ENCODE measurements around the gene MTX1. TPM values are rescaled to one million over a fixed set of nuclear protein-coding genes. Genes with fewer than 3 reads are reported as not detected.

Gene MTX1
- total and polyA plus RNA-seq, 2 of the 4 experiments (the other 2 are of a cell fraction), result 67.2 to 73.7 TPM

GRCh38 chr1:155253797-155254196 is 45.3 kb downstream of the MTX1 start:
- 100% methylated on average over 1 of the region's 5 CpGs; no CpG with 5 or more reads in 1 of the 2 experiments for WGBS, 2 experiments (ENCODE audit: extremely low coverage in 2 of 2, insufficient read length in 1 of 2)
- no peak overlapping the region for H4K91ac ChIP-seq (ENCODE audit: insufficient read depth, low read depth, low read length)
- peak overlapping the region; percentile 100 for H3K4me2 ChIP-seq (ENCODE audit: low read depth, low read length)
- peak overlapping the region; percentile 17 to 87; a peak in 2 of 4 replicates for H4K8ac ChIP-seq (ENCODE audit: low read depth in 2 of 2, low read length in 2 of 2)
- H3K23ac ChIP-seq (ENCODE audit: low read depth, low read length), result peak overlapping the region; percentile 94
- H3K4me3 ChIP-seq (ENCODE audit: insufficient read depth, low read depth, low read length), result peak overlapping the region; percentile 71
- peak overlapping the region; percentile 92 for H3K4ac ChIP-seq (ENCODE audit: low read depth, low read length)
- no TSS peak for BruUV-seq (replicated peaks)
- no peaks in the 10 kb centered on the region for H4K20me1 ChIP-seq (ENCODE audit: insufficient read depth, low read length)
- H3K56ac ChIP-seq (ENCODE audit: extremely low read depth, insufficient read depth, low read length), result 0 out of 2 replicates have a peak overlapping the region, but pooled peaks have one; percentile 10
- H3K4me1 ChIP-seq (ENCODE audit: control insufficient read depth, insufficient read depth, low read length), result peaks cover 17% of the 10 kb centered on the region
- peak; percentile 21 for DNase-seq
- no peaks in the 10 kb centered on the region for H3K27me3 ChIP-seq (ENCODE audit: control insufficient read depth, insufficient read depth, low read length)
- H2BK20ac ChIP-seq (ENCODE audit: low read depth, low read length), result no peak overlapping the region
- TF ChIP-seq MAZ (IDR thresholded peaks at IDR 0.05; ENCODE audit: borderline replicate concordance, low read depth, low read length) (peak; percentile 22; the same call in 1 of the 2 replicates), MAFK (IDR thresholded peaks at IDR 0.05; ENCODE audit: low read depth, low read length) (no peak)
- in situ Hi-C loops (cut with MboI; ENCODE audit: low sequenced_read_pairs) (no loop called here), intact Hi-C loops (cut with micrococcal nuclease) (loop anchor here (5.0 kb wide), 1 partner anchor 339 kb away; no protein-coding TSS in a partner anchor), dilution Hi-C loops (cut with HindIII; ENCODE audit: low sequenced_read_pairs, unreplicated experiment) (no loop called here)
- no peak overlapping the region for H2BK120ac ChIP-seq (ENCODE audit: low read depth, low read length)
- no peak overlapping the region for H4K5ac ChIP-seq (ENCODE audit: low read depth, low read length)
- H2AFZ ChIP-seq (replicated peaks; ENCODE audit: low read length, poor library complexity), result peak overlapping the region; percentile 98
- H3K9me3 ChIP-seq (ENCODE audit: control insufficient read depth, insufficient read depth, low read length), result no peaks in the 10 kb centered on the region
- peak overlapping the region; percentile 71; the same call in 1 of the 2 replicates for H3K27ac ChIP-seq (ENCODE audit: insufficient read depth, low read length)
- H2BK15ac ChIP-seq (ENCODE audit: low read depth, low read length), result no peak overlapping the region
- H3K36me3 ChIP-seq (ENCODE audit: control insufficient read depth, insufficient read depth, low read length), result peaks cover 15% of the 10 kb centered on the region
- H2AK5ac ChIP-seq (ENCODE audit: low read depth, low read length), result peak overlapping the region; percentile 97
- H2AK9ac ChIP-seq (replicated peaks; ENCODE audit: low read depth, low read length, poor library complexity), result peak overlapping the region; percentile 99
- no peak overlapping the region for H3K18ac ChIP-seq (ENCODE audit: low read depth, low read length)
- ChIA-PET POLR2A (ENCODE audit: unreplicated experiment) (no interaction called here), CTCF (no interaction called here)
- H3K14ac ChIP-seq (replicated peaks; ENCODE audit: low read depth, low read length), result peak overlapping the region; percentile 71
- H2BK5ac ChIP-seq (ENCODE audit: low read depth, low read length, poor library complexity, severe bottlenecking), result no peak overlapping the region
- no peak for ATAC-seq (ENCODE audit: low read depth)
- peaks cover 12 to 42% of the 10 kb centered on the region in 2 experiments for H3K79me1 ChIP-seq (ENCODE audit: low read depth in 1 of 2, low read length in 2 of 2)
- peak overlapping the region; percentile 73 for H3K9ac ChIP-seq (ENCODE audit: low read depth, low read length)
- H3K9me1 ChIP-seq (ENCODE audit: insufficient read depth, low read length), result peaks cover 4% of the 10 kb centered on the region; the same call in 1 of the 2 replicates
